ENCODE results near the gene C11orf52. TPM values are rescaled to one million over a fixed set of nuclear protein-coding genes. Genes with fewer than 3 reads are reported as not detected.

The C11orf52 gene
- total and polyA plus RNA-seq, 2 of the 13 experiments (the other 11 are each of a cell fraction or from before 2014, with no cell fraction given), result 7.4 to 11.0 TPM

GRCh38 chr11:111935317-111936039 lies 16.8 kb downstream of the C11orf52 start (continued):
- TF ChIP-seq ZNF446 (CRISPR knock-in tag; IDR thresholded peaks at IDR 0.05), result no peak
- TF ChIP-seq ZNF343 (CRISPR knock-in tag; IDR thresholded peaks at IDR 0.05), result 0 out of 2 replicates have a peak, but pooled peaks have one; percentile 32
- no peak for TF ChIP-seq MLLT10 (CRISPR knock-in tag; IDR thresholded peaks at IDR 0.05)
- peak; percentile 35; the same call in 1 of the 2 replicates for TF ChIP-seq FOXP4 (CRISPR knock-in tag; IDR thresholded peaks at IDR 0.05)
- no peak for TF ChIP-seq ATF3 (CRISPR knock-in tag; IDR thresholded peaks at IDR 0.05)
- TF ChIP-seq BCLAF1 (IDR thresholded peaks at IDR 0.05), result no peak
- TF ChIP-seq ZNF160 (CRISPR knock-in tag; IDR thresholded peaks at IDR 0.05), result no peak
- no peak for TF ChIP-seq ZNF619 (CRISPR knock-in tag; IDR thresholded peaks at IDR 0.05)
- no peak for TF ChIP-seq POLR2A (IDR thresholded peaks at IDR 0.05; ENCODE audit: insufficient read depth in 1 of 2, low read depth in 2 of 2, low read length in 2 of 2)
- TF ChIP-seq ZSCAN30 (CRISPR knock-in tag; IDR thresholded peaks at IDR 0.05), result no peak
- peak; percentile 87 for TF ChIP-seq ASH2L (IDR thresholded peaks at IDR 0.05; ENCODE audit: insufficient read length, low read depth, low read length)
- TF ChIP-seq ZBTB34 (CRISPR knock-in tag; IDR thresholded peaks at IDR 0.05), result no peak
- no peak for TF ChIP-seq PRDM15 (CRISPR knock-in tag; IDR thresholded peaks at IDR 0.05)
- TF ChIP-seq ZBTB44 (CRISPR knock-in tag; IDR thresholded peaks at IDR 0.05), result no peak
- no peak for TF ChIP-seq ZNF549 (CRISPR knock-in tag; IDR thresholded peaks at IDR 0.05)
- TF ChIP-seq ZNF367 (CRISPR knock-in tag; IDR thresholded peaks at IDR 0.05; ENCODE audit: borderline replicate concordance), result no peak
